ENCODE measurements around the gene LSM3. TPM values are rescaled to one million over a fixed set of nuclear protein-coding genes. Genes with fewer than 3 reads are reported as not detected.
"Not testable (repeated sequence)": the region's sequence is repeated elsewhere in the genome, so short reads cannot be mapped to it uniquely, and the experiment has no call there.

LSM3 gene
- polyA plus RNA-seq, 1 donor, result 10.5 TPM

- no peak for DNase-seq
Measured at GRCh38 chr3:14222900-14223594, 44.4 kb downstream of the LSM3 start.

- DNase-seq, result no peak
Measured at GRCh38 chr3:14223595-14223994, 45.0 kb downstream of the LSM3 start.

- no peak for DNase-seq
Measured at GRCh38 chr3:14224895-14225294, 46.3 kb downstream of the LSM3 start.

GRCh38 chr3:14225421-14225820 is 46.8 kb downstream of the LSM3 start:
- DNase-seq, result no peak

GRCh38 chr3:14226351-14226750 is 47.7 kb downstream of the LSM3 start:
- DNase-seq, result not testable (repeated sequence)

GRCh38 chr3:14227856-14228255 is 49.2 kb downstream of the LSM3 start:
- no peak for DNase-seq

- no peak for DNase-seq
Measured at GRCh38 chr3:14228681-14229470, 50.3 kb downstream of the LSM3 start.

- not testable (repeated sequence) for DNase-seq
Measured at GRCh38 chr3:14229695-14230094, 51.1 kb downstream of the LSM3 start.

- no peak for DNase-seq
Measured at GRCh38 chr3:14230729-14231128, 52.1 kb downstream of the LSM3 start.

- DNase-seq, result no peak
Measured at GRCh38 chr3:14231145-14231990, 52.8 kb downstream of the LSM3 start.

GRCh38 chr3:14231998-14232501 is 53.4 kb downstream of the LSM3 start:
- DNase-seq, result no peak

GRCh38 chr3:14234251-14235002 is 55.8 kb downstream of the LSM3 start:
- no peak for DNase-seq

- no peak for DNase-seq
Measured at GRCh38 chr3:14235003-14235911, 56.6 kb downstream of the LSM3 start.

GRCh38 chr3:14235912-14236295 is 57.3 kb downstream of the LSM3 start:
- peak; percentile 43 for DNase-seq

- peak; percentile 54 for DNase-seq
Measured at GRCh38 chr3:14236902-14237301, 58.3 kb downstream of the LSM3 start.

- peak; percentile 83 for DNase-seq
Measured at GRCh38 chr3:14237457-14237856, 58.8 kb downstream of the LSM3 start.

GRCh38 chr3:14238356-14238755 is 59.7 kb downstream of the LSM3 start:
- DNase-seq, result no peak

- DNase-seq, result no peak
Measured at GRCh38 chr3:14238930-14239329, 60.3 kb downstream of the LSM3 start.

- DNase-seq, result no peak
Measured at GRCh38 chr3:14239940-14240339, 61.3 kb downstream of the LSM3 start.

- no peak for DNase-seq
Measured at GRCh38 chr3:14240366-14240765, 61.7 kb downstream of the LSM3 start.

- DNase-seq, result no peak
Measured at GRCh38 chr3:14241716-14242115, 63.1 kb downstream of the LSM3 start.
